HEK293 (cell line): ENCODE results near the gene MPG.
A peak's percentile ranks its signal among the peaks of the same experiment; 100 is the strongest.

Experiments used
- BCL6B ChIP-seq: fragments of 450-650 bp; formaldehyde crosslinking; IDR thresholded peaks from 2 replicates; pipeline ENCODE4 v1.5.1; 2017; ENCODE audit warnings: missing biosample characterization, missing genetic modification characterization
- GFI1B ChIP-seq: fragments of 450-650 bp; formaldehyde crosslinking; IDR thresholded peaks from 2 replicates; pipeline ENCODE4 v1.5.1; 2016; ENCODE audit warnings: missing biosample characterization, missing genetic modification characterization
- GLI2 ChIP-seq: fragments of 450-650 bp; formaldehyde crosslinking; IDR thresholded peaks from 2 replicates; pipeline ENCODE4; 2017; ENCODE audit warnings: missing biosample characterization, missing genetic modification characterization, low read depth, borderline replicate concordance
- GLIS1 ChIP-seq: fragments of 450-650 bp; formaldehyde crosslinking; IDR thresholded peaks from 2 replicates; pipeline ENCODE4 v1.5.1; 2016; ENCODE audit warnings: missing biosample characterization, missing genetic modification characterization
- HIC1 ChIP-seq: fragments of 450-650 bp; formaldehyde crosslinking; IDR thresholded peaks from 2 replicates; pipeline ENCODE4 v1.5.1; 2016; ENCODE audit warnings: missing biosample characterization, missing genetic modification characterization
- REPIN1 ChIP-seq: fragments of 450-650 bp; formaldehyde crosslinking; IDR thresholded peaks from 2 replicates; pipeline ENCODE4 v1.5.1; 2017; ENCODE audit warnings: missing biosample characterization, missing genetic modification characterization, low read depth
- SETDB1 ChIP-seq: IDR thresholded peaks from one replicate; pipeline ENCODE4 v1.6.1; 2017; ENCODE audit warnings: mild to moderate bottlenecking, low read length, moderate library complexity, mixed read lengths; ENCODE audit not compliant: insufficient read length
- ZBTB10 ChIP-seq: fragments of 450-650 bp; formaldehyde crosslinking; IDR thresholded peaks from 2 replicates; pipeline ENCODE4 v1.5.1; 2016; ENCODE audit warnings: missing biosample characterization, missing genetic modification characterization
- ZBTB17 ChIP-seq: fragments of 450-650 bp; formaldehyde crosslinking; IDR thresholded peaks from 2 replicates; pipeline ENCODE4 v1.5.1; 2016; ENCODE audit warnings: missing biosample characterization, missing genetic modification characterization
- ZBTB20 ChIP-seq: fragments of 450-650 bp; formaldehyde crosslinking; IDR thresholded peaks from 2 replicates; pipeline ENCODE4 v1.5.1; 2016; ENCODE audit warnings: missing biosample characterization, missing genetic modification characterization
- ZBTB7A ChIP-seq: fragments of 450-650 bp; formaldehyde crosslinking; IDR thresholded peaks from 2 replicates; pipeline ENCODE4 v1.5.1; 2016; ENCODE audit warnings: low read depth, missing biosample characterization, missing genetic modification characterization
- ZNF10 ChIP-seq: fragments of 450-650 bp; formaldehyde crosslinking; IDR thresholded peaks from 2 replicates; pipeline ENCODE4 v1.5.1; 2017; ENCODE audit warnings: missing biosample characterization, missing genetic modification characterization
- ZNF132 ChIP-seq: fragments of 450-650 bp; formaldehyde crosslinking; IDR thresholded peaks from 2 replicates; pipeline ENCODE4 v1.5.1; 2017; ENCODE audit warnings: missing biosample characterization, missing genetic modification characterization, borderline replicate concordance
- ZNF138 ChIP-seq: fragments of 450-650 bp; formaldehyde crosslinking; IDR thresholded peaks from 2 replicates; pipeline ENCODE4 v1.5.1; 2016; ENCODE audit warnings: missing biosample characterization, missing genetic modification characterization, borderline replicate concordance
- ZNF184 ChIP-seq: fragments of 450-650 bp; IDR thresholded peaks from 2 replicates; pipeline ENCODE4 v1.5.1; 2018; ENCODE audit warnings: missing biosample characterization, mild to moderate bottlenecking, missing genetic modification characterization
- ZNF2 ChIP-seq: fragments of 450-650 bp; formaldehyde crosslinking; IDR thresholded peaks from 2 replicates; pipeline ENCODE4 v1.5.1; 2016; ENCODE audit warnings: missing biosample characterization, missing genetic modification characterization
- ZNF202 ChIP-seq: fragments of 450-650 bp; formaldehyde crosslinking; IDR thresholded peaks from 2 replicates; pipeline ENCODE4 v1.5.1; 2016; ENCODE audit warnings: missing biosample characterization, missing genetic modification characterization, borderline replicate concordance
- ZNF223 ChIP-seq: fragments of 450-650 bp; formaldehyde crosslinking; IDR thresholded peaks from 2 replicates; pipeline ENCODE4 v1.5.1; 2016; ENCODE audit warnings: missing biosample characterization, missing genetic modification characterization
- ZNF266 ChIP-seq: fragments of 450-650 bp; formaldehyde crosslinking; IDR thresholded peaks from 2 replicates; pipeline ENCODE4 v1.5.1; 2016; ENCODE audit warnings: missing biosample characterization, missing genetic modification characterization, low read depth
- ZNF302 ChIP-seq: fragments of 450-650 bp; formaldehyde crosslinking; IDR thresholded peaks from 2 replicates; pipeline ENCODE4 v1.5.1; 2016; ENCODE audit warnings: missing biosample characterization, missing genetic modification characterization, low read depth
- ZNF335 ChIP-seq: fragments of 450-650 bp; formaldehyde crosslinking; conservative IDR thresholded peaks from 2 replicates; pipeline ENCODE4 v1.5.1; 2016; ENCODE audit warnings: missing biosample characterization, missing genetic modification characterization
- ZNF341 ChIP-seq: fragments of 450-650 bp; formaldehyde crosslinking; IDR thresholded peaks from 2 replicates; pipeline ENCODE4; 2016; ENCODE audit warnings: low read depth, missing biosample characterization, missing genetic modification characterization
- ZNF354C ChIP-seq: fragments of 450-650 bp; formaldehyde crosslinking; IDR thresholded peaks from 2 replicates; pipeline ENCODE4 v1.5.1; 2016; ENCODE audit warnings: missing biosample characterization, missing genetic modification characterization, low read depth, borderline replicate concordance
- ZNF416 ChIP-seq: fragments of 450-650 bp; formaldehyde crosslinking; IDR thresholded peaks from 2 replicates; pipeline ENCODE4 v1.5.1; 2016; ENCODE audit warnings: missing biosample characterization, missing genetic modification characterization
- ZNF510 ChIP-seq: fragments of 450-650 bp; formaldehyde crosslinking; IDR thresholded peaks from 2 replicates; pipeline ENCODE4 v1.5.1; 2018; ENCODE audit warnings: mild to moderate bottlenecking, missing genetic modification characterization, missing biosample characterization; ENCODE audit not compliant: insufficient replicate concordance
- ZNF513 ChIP-seq: fragments of 450-650 bp; IDR thresholded peaks from 2 replicates; pipeline ENCODE4 v1.5.1; 2018; ENCODE audit warnings: missing biosample characterization, missing genetic modification characterization
- ZNF555 ChIP-seq: fragments of 450-650 bp; formaldehyde crosslinking; conservative IDR thresholded peaks from 2 replicates; pipeline ENCODE4 v1.5.1; 2017; ENCODE audit warnings: missing biosample characterization, mild to moderate bottlenecking, missing genetic modification characterization, inconsistent platforms
- ZNF610 ChIP-seq: fragments of 450-650 bp; formaldehyde crosslinking; IDR thresholded peaks from 2 replicates; pipeline ENCODE4 v1.5.1; 2016; ENCODE audit warnings: missing biosample characterization, missing genetic modification characterization, borderline replicate concordance
- ZNF785 ChIP-seq: fragments of 450-650 bp; formaldehyde crosslinking; IDR thresholded peaks from 2 replicates; pipeline ENCODE4 v1.5.1; 2016; ENCODE audit warnings: missing biosample characterization, missing genetic modification characterization
- ZNF843 ChIP-seq: fragments of 450-650 bp; formaldehyde crosslinking; IDR thresholded peaks from 2 replicates; pipeline ENCODE4 v1.5.1; 2016; ENCODE audit warnings: missing biosample characterization, missing genetic modification characterization
- ZSCAN16 ChIP-seq: fragments of 450-650 bp; formaldehyde crosslinking; IDR thresholded peaks from 2 replicates; pipeline ENCODE4 v1.5.1; 2016; ENCODE audit warnings: missing biosample characterization, missing genetic modification characterization
- ZSCAN4 ChIP-seq: fragments of 450-650 bp; formaldehyde crosslinking; IDR thresholded peaks from 2 replicates; pipeline ENCODE4 v1.5.1; 2017; ENCODE audit warnings: missing biosample characterization, missing genetic modification characterization

MPG gene

GRCh38 chr16:96935-97381 lies 18.9 kb downstream of the MPG start (continued):
- TF ChIP-seq ZSCAN4 (tag by site-specific recombination), result no peak
- no peak for TF ChIP-seq ZNF266 (tag by site-specific recombination)
- no peak for TF ChIP-seq ZNF785 (tag by site-specific recombination)
- no peak for TF ChIP-seq ZNF302 (tag by site-specific recombination)
- TF ChIP-seq ZNF341 (tag by site-specific recombination), result peak; percentile 65
- TF ChIP-seq BCL6B (tag by site-specific recombination), result no peak
- TF ChIP-seq ZNF223 (tag by site-specific recombination), result no peak
- no peak for TF ChIP-seq ZNF513 (tag by site-specific recombination)
- no peak for TF ChIP-seq GLI2 (tag by site-specific recombination)
- TF ChIP-seq ZNF555 (tag by site-specific recombination), result no peak
- TF ChIP-seq ZNF354C (tag by site-specific recombination), result no peak
- no peak for TF ChIP-seq REPIN1 (tag by site-specific recombination)
- TF ChIP-seq ZNF416 (tag by site-specific recombination), result no peak
- no peak for TF ChIP-seq ZNF2 (tag by site-specific recombination)
- TF ChIP-seq ZSCAN16, result no peak
- no peak for TF ChIP-seq GFI1B (tag by site-specific recombination)
- TF ChIP-seq ZBTB10 (tag by site-specific recombination), result no peak
- no peak for TF ChIP-seq ZNF132
- TF ChIP-seq ZBTB7A (tag by site-specific recombination), result no peak
- TF ChIP-seq ZNF335 (tag by site-specific recombination), result 0 out of 2 replicates have a peak, but pooled peaks have one; percentile 12
- peak; percentile 77 for TF ChIP-seq GLIS1
- 0 out of 2 replicates have a peak, but pooled peaks have one; percentile 42 for TF ChIP-seq ZNF843 (tag by site-specific recombination)
- TF ChIP-seq ZNF10, result 0 out of 2 replicates have a peak, but pooled peaks have one; percentile 31
- TF ChIP-seq ZNF610, result 0 out of 2 replicates have a peak, but pooled peaks have one; percentile 20
- TF ChIP-seq SETDB1, result no peak
- no peak for TF ChIP-seq ZNF510 (tag by site-specific recombination)
- no peak for TF ChIP-seq ZNF202 (tag by site-specific recombination)
- no peak for TF ChIP-seq ZNF138 (tag by site-specific recombination)
- TF ChIP-seq ZBTB20 (tag by site-specific recombination), result no peak
- TF ChIP-seq ZBTB17, result peak; percentile 53; the same call in 1 of the 2 replicates
- 0 out of 2 replicates have a peak, but pooled peaks have one; percentile 37 for TF ChIP-seq ZNF184 (tag by site-specific recombination)
- peak; percentile 88 for TF ChIP-seq HIC1 (tag by site-specific recombination)
